Bronchial smooth muscle cell (primary cell): Measurements from ENCODE around the gene GPRC5A. TPM values are rescaled to one million over a fixed set of nuclear protein-coding genes. Genes with fewer than 3 reads are reported as not detected.

Experiments
- total RNA-seq: library from RNA; depleted of rRNA; stranded (reverse); fragments of >200 nt; gene quantifications from 2 replicates; pipeline ENCODE4 v1.2.1, GENCODE V29; 2014

Gene GPRC5A, protein sequence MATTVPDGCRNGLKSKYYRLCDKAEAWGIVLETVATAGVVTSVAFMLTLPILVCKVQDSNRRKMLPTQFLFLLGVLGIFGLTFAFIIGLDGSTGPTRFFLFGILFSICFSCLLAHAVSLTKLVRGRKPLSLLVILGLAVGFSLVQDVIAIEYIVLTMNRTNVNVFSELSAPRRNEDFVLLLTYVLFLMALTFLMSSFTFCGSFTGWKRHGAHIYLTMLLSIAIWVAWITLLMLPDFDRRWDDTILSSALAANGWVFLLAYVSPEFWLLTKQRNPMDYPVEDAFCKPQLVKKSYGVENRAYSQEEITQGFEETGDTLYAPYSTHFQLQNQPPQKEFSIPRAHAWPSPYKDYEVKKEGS
- total RNA-seq, result 7.6 and 7.9 TPM in 2 replicates

DNA sequence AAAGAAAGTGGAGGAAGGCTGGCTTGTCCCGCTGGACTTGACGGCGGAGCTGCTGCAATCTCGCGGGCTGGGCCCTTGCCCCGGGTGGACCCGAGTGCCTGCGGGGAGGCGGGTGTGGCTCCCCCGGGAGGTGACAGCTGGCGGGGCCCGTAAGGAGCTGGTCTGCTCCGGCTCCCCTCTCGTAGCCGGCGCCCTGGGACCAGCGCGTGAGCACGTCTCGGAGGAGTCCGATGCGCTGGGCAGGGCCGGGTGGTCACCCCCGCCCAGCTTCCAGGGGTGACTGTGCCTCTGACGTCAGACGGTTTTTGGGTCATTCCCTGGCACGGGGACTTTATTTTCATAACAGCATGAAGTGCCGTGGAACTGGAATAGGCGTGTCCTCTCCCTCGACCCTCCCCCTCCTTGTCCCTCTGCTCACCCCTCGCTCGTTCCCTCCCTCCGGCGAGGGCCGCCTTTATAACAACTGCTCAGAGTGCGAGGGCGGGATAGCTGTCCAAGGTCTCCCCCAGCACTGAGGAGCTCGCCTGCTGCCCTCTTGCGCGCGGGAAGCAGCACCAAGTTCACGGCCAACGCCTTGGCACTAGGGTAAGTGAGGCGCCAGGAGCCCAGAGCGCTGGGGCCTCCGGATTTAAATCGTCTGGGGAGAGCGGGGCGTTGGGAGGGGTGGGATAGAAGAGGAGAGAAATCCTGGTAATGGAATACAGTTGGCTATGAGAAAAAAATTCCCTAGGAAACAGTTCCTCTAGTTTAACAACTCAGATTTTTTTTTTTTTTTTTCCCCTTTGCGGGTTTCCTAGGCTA is at the start of gene GPRC5A:
GPRC5A (plus strand) TSS at position 483 of the 801 bp plus-strand sequence. CDS start 16,688 bp downstream, outside the sequence.

DNA sequence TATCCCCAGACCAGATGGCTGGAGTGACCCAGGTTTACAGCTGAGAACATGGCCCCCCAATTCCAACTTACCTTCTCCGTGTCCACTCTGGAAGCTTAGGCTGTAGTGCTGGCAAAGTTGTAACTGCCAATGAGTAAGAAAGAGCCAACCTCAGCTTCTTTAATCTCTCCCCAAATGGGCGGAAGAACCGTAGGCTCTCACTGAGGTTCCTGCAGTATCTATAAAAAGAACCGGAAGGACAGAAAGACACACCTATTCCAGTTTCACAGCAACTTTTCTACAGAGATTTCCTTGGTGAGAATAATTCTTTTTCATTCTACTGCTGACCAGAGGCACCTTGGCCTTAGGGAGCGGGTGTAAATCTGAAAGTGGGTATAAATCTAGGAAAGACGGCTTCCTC is 60.7 kb downstream of the GPRC5A start, which contains the start of gene GPRC5D:
GPRC5D (minus strand) TSS at position 135 of the 400 bp plus-strand sequence. CDS start 1,786 bp downstream, outside the sequence.

Other genes with a start within 250 kb of the GPRC5A start
- gene GPR19, start 195.4 kb upstream of the GPRC5A start, total RNA-seq, result under 0.01 and 0.26 TPM in 2 replicates
- 28.8 and 31.2 TPM in 2 replicates for gene CDKN1B, start 174.2 kb upstream of the GPRC5A start, total RNA-seq
- 1.5 and 3.3 TPM in 2 replicates for gene APOLD1, start 105.9 kb upstream of the GPRC5A start, total RNA-seq
- 36.8 and 48.5 TPM in 2 replicates for gene DDX47, start 78.2 kb upstream of the GPRC5A start, total RNA-seq
- gene GPRC5D, start 60.6 kb downstream of the GPRC5A start, total RNA-seq, result not detected in 2 replicates
- gene HEBP1, start 108.7 kb downstream of the GPRC5A start, total RNA-seq, result 18.5 and 18.8 TPM in 2 replicates
- gene FAM234B, start 152.8 kb downstream of the GPRC5A start, total RNA-seq, result 4.7 and 5.0 TPM in 2 replicates
- 0.34 TPM in 1 of 2 replicates, not detected in the other for gene GSG1, start 212.1 kb downstream of the GPRC5A start, total RNA-seq